Progenitor cell of endocrine pancreas (in vitro differentiated cells): ENCODE measurements around the gene CXCL16. TPM values are rescaled to one million over a fixed set of nuclear protein-coding genes. Genes with fewer than 3 reads are reported as not detected.

ENCODE experiments used
- DNase-seq: peaks from one replicate; pipeline ENCODE4 v3.0.0; 2021; ENCODE audit warnings: low spot score; ENCODE audit not compliant: unreplicated experiment
- H3K27ac Mint-ChIP-seq: 2 replicates; pipeline ENCODE4 v1.8.0; 2021; ENCODE audit warnings: mild to moderate bottlenecking, moderate library complexity, mixed read lengths
- H3K27me3 Mint-ChIP-seq: 2 replicates; pipeline ENCODE4 v1.8.0; 2021; ENCODE audit warnings: mixed read lengths
- H3K36me3 Mint-ChIP-seq: 2 replicates; pipeline ENCODE4 v1.8.0; 2022; ENCODE audit warnings: mixed read lengths; ENCODE audit not compliant: insufficient read depth
- H3K4me1 Mint-ChIP-seq: 2 replicates; pipeline ENCODE4 v1.8.0; 2021; ENCODE audit warnings: low read depth, mixed read lengths
- H3K4me3 Mint-ChIP-seq: 2 replicates; pipeline ENCODE4 v1.8.0; 2021; ENCODE audit warnings: low read depth, mild to moderate bottlenecking, moderate library complexity, mixed read lengths
- H3K9me3 Mint-ChIP-seq: 2 replicates; pipeline ENCODE4 v1.8.0; 2021; ENCODE audit warnings: low read depth, mixed read lengths
- CTCF ChIP-seq: fragments of 200-600 bp; sonication (generic); IDR thresholded peaks from one replicate; pipeline ENCODE4 v1.5.0; 2021; ENCODE audit warnings: antibody characterized with exemption, mild to moderate bottlenecking; ENCODE audit not compliant: unreplicated experiment
- total RNA-seq: library from RNA; stranded (reverse); gene quantifications from 2 replicates; pipeline ENCODE4 v1.2.1, GENCODE V29; 2021

CXCL16 gene
- total RNA-seq, 1 donor from 2014 or later = 4.3 TPM

- peaks cover 4% of the 10 kb centered on the region for H3K4me1 Mint-ChIP-seq
- no peaks in the 10 kb centered on the region for H3K9me3 Mint-ChIP-seq
- no peak overlapping the region for H3K4me3 Mint-ChIP-seq
- TF ChIP-seq CTCF = no peak
- no peaks in the 10 kb centered on the region for H3K36me3 Mint-ChIP-seq
- no peak for DNase-seq
- no peak overlapping the region for H3K27ac Mint-ChIP-seq
- H3K27me3 Mint-ChIP-seq = peaks cover 3% of the 10 kb centered on the region
Observed at GRCh38 chr17:4728124-4728523, 11.6 kb downstream of the CXCL16 start.

DNA sequence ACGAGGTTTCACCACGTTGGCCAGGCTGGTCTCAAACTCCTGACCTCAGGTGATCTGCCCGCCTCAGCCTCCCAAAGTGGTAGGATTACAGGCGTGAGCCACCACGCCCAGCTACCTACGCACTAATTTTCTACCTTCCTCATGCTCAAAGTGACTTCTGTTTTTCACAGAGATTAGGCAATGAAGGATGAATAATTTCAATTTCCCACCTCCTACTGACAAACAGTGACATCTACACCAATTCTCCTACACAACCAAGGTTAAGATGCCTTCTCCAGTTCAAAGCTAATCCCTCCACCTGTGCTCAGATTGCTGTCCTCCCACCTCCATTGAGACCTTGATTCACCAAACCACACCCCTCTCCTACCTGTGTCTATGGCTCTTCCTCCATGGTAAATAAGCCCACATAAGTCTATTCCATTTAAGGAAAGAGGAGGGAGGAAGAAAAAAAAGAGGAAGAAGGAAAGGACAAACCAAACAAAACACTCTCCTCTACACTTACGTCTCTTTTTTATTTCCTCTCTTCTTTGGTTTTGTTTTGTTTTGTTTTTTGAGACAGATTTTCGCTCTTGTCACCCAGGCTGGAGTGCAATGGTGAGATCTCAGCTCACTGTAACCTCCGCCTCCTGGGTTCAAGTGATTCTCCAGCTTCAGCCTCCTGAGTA is 13.9 kb downstream of the CXCL16 start:
- no peaks in the 10 kb centered on the region for H3K36me3 Mint-ChIP-seq
- no peak overlapping the region for H3K4me3 Mint-ChIP-seq
- H3K4me1 Mint-ChIP-seq = peaks cover 15% of the 10 kb centered on the region

DNA sequence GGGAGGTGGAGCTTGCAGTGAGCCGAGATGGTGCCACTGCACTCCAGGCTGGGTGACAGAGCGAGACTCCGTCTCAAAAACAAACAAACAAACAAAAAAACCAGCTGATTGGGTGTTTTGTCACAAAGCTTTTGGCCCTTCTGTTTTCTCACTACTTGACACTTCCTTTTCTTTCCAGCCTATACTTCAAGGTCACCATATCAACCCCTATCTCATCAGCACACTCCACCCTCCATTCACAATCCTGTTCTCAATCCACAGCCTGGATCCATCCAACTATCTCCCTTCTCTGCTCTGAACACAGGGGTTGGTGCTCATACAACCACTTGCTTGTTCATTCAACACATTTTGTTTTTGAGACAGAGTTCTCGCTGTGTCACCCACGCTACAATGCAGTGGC is 15.1 kb downstream of the CXCL16 start:
- no peaks in the 10 kb centered on the region for H3K9me3 Mint-ChIP-seq
- no peaks in the 10 kb centered on the region for H3K36me3 Mint-ChIP-seq
- peaks cover 13% of the 10 kb centered on the region for H3K4me1 Mint-ChIP-seq

More for the DNA sequence above, 13.9 kb downstream of the CXCL16 start:
- no peak for DNase-seq
- H3K27ac Mint-ChIP-seq = no peak overlapping the region
- no peak for TF ChIP-seq CTCF
- peaks cover 3% of the 10 kb centered on the region for H3K27me3 Mint-ChIP-seq
- no peaks in the 10 kb centered on the region for H3K9me3 Mint-ChIP-seq

GRCh38 chr17:4722678-4723240 is 17.0 kb downstream of the CXCL16 start:
- no peak for TF ChIP-seq CTCF
- Mint-ChIP-seq H3K27ac (peak overlapping the region; percentile 74), H3K4me3 (no peak overlapping the region), H3K4me1 (peaks cover 13% of the 10 kb centered on the region), H3K9me3 (no peaks in the 10 kb centered on the region), H3K27me3 (peaks cover 3% of the 10 kb centered on the region), H3K36me3 (peaks cover 2% of the 10 kb centered on the region)
- DNase-seq = no peak

More for the DNA sequence above, 15.1 kb downstream of the CXCL16 start:
- H3K4me3 Mint-ChIP-seq = no peak overlapping the region
- H3K27me3 Mint-ChIP-seq = peaks cover 3% of the 10 kb centered on the region
- no peak overlapping the region for H3K27ac Mint-ChIP-seq
- TF ChIP-seq CTCF = no peak
- DNase-seq = no peak

GRCh38 chr17:4721203-4722135 is 18.3 kb downstream of the CXCL16 start:
- H3K9me3 Mint-ChIP-seq = no peaks in the 10 kb centered on the region
- no peak for DNase-seq
- H3K27ac Mint-ChIP-seq = peak overlapping the region; percentile 91
- H3K27me3 Mint-ChIP-seq = peaks cover 3% of the 10 kb centered on the region
- H3K4me1 Mint-ChIP-seq = peaks cover 13% of the 10 kb centered on the region
- H3K36me3 Mint-ChIP-seq = peaks cover 2% of the 10 kb centered on the region
- TF ChIP-seq CTCF = no peak
- H3K4me3 Mint-ChIP-seq = peak overlapping the region; percentile 31
